NCI-H2081 treated with DMSO at 0.1 percent for 48 hours (cell line): ENCODE results near the gene SLC38A3.
A peak's percentile ranks its signal among the peaks of the same experiment; 100 is the strongest.
"Not testable (repeated sequence)": the region's sequence is repeated elsewhere in the genome, so short reads cannot be mapped to it uniquely, and the experiment has no call there.

Experiments used
- DNase-seq: peaks from one replicate; lab custom pipeline; 2025; lab: John Stamatoyannopoulos, UW

SLC38A3 gene

DNA sequence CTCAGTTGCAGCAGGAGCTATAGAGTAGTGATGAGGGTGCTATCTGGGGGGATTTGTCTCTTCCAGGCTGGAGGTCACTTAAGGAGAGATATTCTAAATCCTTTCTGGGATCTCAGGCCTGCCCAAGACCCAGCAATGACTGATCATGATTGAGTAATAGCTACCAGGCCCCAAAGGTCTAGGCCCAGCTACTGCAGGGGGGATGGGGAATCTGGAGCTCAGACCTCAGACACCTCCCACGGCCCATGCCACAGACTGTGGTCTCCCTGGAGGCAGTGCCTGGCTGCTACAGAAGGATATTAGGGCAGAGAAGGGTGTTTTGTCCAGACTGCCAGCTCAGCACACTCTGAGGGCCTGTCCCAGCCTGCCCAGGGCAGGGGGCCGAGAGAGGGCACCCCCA, 6.9 kb downstream of the SLC38A3 start:
- no peak for DNase-seq

DNA sequence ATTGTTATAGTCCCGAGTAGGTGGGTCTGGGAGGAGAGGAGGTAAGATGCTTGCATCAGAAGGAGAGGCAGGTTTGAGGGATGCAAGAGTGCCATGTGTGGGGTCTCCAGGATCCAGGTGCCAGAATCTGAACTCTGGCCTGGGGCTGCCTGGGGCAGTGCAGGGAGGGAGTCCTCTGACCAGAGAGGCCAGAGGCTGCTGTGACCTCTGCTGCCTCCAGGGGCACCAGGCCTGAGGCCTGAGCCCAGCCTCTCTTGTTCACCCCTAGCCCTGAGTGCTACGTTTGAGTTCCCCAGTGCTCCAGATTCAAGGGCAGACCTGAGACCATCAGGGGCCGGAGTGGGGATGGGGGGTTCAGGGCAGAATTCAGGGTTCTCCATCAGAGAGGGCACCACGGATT, 7.4 kb downstream of the SLC38A3 start:
- DNase-seq = no peak

DNA sequence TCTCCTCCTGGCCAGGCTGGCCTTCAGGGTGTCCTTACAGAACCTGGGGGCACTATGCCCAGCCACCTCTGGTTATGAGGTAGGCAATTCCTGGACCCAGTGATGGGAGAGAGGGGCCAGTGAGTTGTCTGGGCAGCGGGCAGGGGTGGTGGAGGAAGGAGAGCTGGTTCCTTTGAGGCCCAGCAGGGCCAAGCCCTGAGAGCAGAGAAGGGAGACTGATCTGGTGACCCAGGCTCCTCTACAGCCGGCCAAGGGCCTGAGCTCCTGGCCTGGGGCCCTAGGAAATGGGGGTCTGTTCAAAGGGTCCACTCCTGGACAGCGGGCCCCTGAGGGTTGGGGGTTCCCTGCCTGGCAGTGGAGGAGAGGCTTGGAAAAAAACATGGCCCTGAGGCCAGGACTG, 7.9 kb downstream of the SLC38A3 start:
- DNase-seq = no peak

DNA sequence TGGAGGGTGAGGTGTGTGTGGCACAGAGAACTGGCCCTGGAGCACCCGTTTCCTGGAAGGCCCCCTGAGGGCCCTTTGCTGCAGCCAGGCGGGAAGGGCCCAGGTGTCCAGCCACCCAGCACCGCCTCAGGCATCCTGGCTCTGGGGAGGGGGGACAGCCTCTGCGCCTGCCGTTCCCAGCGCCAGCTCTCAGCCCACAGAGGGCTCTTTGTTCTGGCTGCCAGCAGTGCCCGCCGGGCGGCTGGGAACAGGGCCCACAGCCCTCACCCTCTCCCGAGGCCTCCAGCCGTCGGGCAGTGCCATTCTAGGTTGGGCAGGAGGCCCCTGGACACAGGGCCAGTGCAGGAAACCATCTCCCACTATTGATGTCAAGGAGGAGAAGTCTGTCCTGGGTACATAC, 8.3 kb downstream of the SLC38A3 start:
- no peak for DNase-seq

DNA sequence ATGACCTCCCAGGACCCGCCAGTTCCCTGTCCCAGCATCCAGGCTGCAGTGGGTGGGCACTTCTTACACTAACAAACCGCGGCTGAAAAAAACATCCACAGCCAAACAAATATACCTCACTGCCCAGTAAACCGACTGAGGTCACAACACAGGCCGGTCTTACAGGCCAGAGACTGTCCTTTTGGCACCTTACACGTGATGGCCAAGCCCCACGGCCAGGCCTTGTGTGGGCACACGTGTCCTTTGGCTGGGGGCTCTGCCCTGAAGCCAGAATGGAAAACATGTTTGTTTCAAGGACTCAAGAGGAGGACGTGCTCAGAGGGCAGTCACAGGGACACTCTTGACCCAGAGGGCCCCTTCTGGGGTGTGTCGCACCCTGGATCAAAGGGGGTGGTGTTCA, 9.8 kb downstream of the SLC38A3 start:
- DNase-seq = no peak

DNA sequence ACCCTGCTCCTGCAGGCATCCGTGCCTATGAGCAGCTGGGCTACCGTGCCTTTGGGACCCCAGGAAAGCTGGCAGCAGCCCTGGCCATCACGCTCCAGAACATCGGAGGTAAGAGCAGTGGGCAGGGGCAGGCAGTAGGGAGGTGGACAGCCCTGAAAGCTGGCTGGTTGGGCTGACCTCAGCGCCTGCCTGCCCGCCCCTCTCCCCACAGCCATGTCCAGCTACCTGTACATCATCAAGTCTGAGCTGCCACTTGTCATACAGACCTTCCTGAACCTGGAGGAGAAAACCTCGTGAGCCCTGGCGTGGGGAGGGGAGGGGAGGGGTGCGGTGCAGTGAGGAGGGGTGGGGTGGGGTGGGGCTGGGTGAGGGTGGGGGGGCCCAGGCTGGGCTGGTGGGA, 10.5 kb downstream of the SLC38A3 start:
- DNase-seq = no peak

DNA sequence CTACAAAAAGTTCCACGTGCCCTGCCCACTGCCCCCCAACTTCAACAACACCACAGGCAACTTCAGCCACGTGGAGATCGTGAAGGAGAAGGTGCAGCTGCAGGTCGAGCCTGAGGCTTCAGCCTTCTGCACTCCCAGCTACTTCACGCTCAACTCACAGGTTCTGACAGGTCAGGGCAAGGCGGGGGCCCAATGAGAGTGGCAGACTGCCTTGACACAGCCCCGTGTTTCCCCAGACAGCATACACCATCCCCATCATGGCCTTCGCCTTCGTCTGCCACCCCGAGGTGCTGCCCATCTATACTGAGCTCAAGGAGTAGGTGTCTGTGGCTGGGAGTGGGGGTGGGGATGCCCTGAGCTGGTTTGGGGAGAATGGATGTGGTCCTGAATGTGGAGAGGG, 12.6 kb downstream of the SLC38A3 start:
- DNase-seq = no peak

DNA sequence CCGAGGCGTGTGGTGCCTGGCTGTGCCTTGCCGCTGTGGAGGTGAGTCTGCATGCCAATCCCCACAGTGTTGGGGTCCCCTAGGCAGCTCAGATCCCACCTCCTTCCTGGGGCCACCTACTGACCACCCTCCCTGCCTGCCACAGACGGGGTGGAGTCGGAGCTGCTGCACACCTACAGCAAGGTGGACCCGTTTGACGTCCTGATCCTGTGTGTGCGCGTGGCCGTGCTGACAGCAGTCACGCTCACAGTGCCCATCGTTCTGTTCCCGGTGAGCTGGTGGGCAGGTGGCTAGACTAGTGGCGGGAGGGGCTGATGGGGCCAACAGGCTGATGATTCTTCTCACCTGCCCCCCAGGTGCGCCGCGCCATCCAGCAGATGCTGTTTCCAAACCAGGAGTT, 13.4 kb downstream of the SLC38A3 start:
- no peak for DNase-seq

DNA sequence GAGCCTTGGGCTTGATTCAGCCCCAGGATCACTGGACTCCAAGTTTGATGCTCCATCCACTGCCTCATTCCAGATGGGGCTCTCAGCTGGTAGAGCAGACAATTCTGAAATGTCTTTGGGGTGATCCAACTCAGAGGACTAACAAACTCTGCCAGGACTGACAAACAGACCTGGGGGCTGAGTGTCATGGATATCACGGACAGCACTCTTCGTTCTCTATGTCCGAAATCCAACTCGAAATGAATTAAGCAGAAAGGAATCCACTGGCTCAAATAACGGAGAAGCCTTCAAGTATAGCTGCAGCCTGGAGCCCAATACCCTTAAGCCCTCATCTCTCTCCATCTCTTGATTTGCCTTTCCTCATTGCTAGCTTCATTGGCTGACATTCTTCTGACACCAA, 14.2 kb downstream of the SLC38A3 start:
- no peak for DNase-seq

DNA sequence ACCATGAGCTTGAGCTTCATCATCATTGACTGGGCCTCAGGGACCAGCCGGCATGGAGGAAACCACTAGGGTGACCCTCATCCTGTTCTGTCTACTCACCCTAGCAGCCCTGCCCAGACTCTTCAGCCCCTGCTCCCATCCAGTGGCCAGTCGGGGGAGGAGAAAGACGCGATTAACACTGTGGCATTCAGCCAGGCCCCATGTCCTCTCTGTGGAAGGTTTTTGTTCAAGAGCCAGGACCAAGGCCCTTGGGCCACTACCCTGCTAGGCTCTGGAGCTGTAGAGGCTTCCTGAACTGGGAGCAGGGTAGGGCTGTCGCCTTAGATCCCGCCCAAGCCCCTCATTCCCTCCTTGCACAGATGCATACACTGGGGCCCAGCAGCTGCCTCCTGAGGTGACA, 15.0 kb downstream of the SLC38A3 start:
- DNase-seq = no peak

DNA sequence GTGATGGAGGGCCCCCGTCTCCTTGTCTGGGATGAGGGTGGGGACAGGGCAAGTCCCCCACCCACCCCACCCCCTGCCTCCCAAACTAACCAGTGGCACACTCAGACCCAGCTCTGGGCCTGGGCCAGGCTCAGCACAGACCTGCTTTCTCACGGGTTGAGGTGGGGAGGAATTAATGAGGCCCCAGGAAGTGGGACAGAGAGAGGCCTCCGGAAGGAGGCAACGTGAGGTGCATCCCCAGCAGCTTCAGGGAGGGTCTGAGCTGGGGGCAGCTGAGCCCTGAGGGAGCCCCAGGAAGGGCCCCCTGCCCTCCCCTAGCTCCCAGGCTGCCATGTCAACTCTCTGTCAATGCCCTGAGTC, 16.0 kb downstream of the SLC38A3 start:
- no peak for DNase-seq

DNA sequence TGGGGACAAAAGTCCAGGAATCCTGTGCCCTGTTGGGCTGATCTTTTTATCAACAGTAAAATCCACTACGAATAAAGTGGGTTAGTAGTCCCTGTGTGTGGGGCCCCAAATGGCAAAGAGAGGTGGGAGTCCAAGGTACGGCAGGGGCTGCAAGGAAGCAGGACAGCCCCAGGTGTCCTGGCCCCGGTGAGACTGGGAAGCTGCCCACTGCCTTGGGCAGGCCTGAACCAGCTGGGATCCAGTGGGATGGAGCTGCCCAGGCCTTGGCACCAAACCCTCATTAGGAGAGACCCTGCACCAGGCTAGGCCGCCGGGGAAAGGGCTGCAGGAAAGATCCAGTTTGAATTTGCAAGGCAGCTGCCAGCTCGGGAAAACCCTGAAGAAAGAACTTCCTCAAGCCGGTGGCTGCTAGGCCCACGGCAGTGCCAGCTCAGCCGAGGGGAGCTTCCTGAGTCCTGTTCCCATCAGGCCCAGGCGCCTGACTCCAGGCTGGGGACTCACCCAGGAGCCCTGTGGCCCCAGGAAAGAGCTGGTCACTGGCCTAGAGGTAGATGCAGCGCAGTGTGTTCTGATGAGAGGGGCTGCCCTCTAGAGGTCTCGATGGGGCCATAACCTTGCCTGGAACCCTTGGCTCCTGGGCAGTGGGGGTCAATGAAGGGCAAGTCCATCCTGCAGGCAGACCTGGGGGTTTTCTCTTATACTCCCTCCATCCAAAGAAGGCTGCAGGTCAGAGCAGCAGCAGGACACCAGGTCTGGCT, 16.5 kb downstream of the SLC38A3 start:
- no peak for DNase-seq

DNA sequence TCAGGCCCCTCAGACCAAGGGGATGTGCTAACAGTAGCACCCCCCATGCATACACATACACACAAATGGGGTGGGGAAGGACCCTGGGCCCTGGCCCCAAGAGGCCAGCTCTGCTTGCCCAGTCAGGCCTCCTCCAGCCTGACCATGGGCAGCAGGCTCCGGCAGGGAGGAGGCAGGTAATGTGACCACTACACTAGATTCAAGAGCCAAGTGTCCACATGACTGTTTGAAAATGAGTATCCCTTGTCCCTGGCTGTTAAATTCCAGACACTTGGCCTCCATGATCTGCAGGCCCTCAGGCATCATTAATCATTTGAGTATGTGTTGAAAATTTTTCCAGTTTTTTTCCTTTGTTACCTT, 17.1 kb downstream of the SLC38A3 start:
- no peak for DNase-seq

DNA sequence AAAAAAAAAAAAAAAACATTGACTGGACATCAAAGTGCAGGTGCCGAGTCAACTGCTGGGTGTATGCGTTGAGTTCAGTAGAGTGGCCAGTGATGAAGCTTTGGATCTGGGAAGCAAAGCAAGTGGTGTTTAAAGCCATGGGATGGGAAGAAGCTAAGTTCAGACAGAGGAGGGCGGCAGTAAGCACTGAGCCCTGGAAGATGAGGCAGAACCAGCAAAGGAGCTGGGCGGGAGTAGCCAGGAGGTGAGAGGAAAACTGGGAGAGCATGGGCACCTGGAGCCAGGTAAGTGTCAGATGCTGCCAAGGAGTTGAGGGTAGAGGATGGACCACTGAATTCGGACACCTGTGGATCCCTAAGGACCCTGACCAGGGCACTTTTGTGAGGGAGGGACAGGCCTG, 19.6 kb downstream of the SLC38A3 start:
- no peak for DNase-seq

DNA sequence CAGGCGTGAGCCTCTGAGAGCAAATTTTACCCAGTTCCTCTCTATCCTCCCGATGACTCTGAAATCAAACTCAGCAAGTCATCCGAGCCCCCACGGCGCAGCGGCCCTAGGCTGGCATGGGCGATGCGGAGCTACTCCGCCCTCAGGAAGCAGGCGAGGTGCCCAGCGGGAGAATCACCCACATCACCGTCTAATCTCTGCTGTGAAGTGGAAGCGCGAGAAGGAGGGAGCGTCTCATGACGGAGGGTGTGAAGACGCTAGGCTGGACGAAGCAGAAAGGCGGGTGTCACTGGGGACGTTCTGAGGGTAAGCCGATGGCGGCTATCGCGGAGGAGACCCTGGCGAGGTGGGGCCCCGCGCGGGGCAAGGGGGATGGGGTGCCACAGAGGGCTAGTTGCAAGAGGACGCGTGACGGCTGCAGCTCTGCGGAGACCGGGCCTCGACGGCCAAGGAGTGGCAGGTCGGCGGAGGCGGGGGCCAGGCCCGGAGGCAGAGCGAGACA, 21.9 kb downstream of the SLC38A3 start:
- no peak for DNase-seq

DNA sequence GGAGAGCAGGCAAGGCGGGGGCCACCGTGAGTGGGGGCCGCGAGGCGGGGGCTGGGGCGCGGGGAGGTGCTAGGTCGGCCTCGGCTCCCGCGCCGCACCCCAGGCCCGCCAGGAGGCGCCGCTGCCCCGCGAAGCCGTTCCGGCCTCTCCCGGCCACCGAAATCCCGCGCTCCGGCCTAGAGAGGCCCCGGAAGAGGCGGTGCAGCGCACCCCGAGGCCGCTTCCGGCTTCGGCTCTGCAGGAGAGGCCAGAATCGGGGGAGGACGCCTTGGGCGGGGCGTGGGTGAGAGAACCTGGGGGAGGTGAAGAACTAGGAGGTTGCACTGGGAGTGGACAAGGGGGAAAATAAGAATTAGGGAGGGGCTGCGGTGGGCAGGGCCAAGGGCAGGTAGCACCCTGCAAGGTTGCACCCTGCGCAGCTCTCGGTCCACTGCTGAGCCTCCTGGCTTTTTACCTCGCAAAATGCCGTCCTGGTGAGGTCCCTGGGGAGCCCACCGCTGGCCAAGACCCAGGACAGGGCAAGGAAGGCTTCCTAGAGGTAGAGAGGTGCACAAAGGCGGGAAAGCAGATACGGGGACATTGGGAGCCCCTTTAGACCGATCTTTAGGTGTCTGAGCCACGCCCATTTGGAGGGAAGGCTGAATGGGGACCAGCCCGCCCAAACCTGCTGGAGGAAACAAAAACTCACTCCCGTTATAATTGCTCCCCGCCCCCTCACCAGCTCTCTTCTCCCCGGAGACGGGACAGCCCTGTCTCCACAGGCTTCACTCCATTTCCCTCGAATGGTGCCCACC, 22.5 kb downstream of the SLC38A3 start:
- peak; percentile 59 for DNase-seq

DNA sequence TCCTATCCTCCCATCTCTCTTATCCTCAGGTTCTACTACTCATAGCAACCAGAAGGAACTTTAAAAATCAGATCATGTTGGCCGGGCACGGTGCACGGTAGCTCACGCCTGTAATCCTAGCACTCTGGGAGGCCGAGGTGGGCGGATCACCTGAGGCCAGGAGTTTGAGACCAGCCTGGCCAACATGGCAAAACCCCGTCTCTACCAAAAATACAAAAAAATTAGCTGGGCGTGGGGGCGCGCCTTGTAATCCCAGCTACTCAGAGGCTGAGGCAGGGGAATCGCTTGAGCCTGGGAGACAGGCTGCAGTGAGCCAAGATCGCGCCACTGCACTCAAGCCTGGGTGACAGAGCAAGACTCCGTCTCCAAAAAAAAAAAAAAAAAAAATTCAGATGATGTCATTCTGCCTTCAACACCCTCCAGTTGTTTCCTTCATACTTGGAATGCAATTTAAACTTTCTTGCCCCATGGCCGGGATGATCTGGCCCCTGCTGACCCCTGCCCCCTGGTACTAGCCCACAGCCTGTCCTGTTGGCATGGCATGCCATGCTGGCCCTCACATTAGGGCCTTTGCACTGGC, 23.2 kb downstream of the SLC38A3 start:
- not testable (repeated sequence) for DNase-seq

DNA sequence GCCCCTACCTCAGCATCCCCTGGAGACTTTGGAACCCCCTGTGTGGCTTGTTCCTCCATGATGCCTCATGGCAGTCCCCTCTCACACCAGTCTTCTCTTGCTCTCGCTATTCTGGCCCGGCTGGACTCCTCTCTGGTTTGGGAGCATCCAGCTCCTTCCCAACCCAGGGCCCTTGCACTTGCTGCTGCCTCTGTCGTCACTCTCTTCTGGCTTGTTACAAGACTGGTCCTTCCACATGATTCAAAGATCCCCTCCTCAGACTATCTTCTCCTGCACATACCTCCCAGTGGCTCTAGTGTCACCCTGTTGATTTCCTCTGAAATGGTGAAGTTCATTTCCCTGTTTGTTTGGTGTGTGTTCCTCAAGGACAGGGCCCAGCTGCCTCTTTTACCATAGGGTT, 24.4 kb downstream of the SLC38A3 start:
- DNase-seq = no peak

DNA sequence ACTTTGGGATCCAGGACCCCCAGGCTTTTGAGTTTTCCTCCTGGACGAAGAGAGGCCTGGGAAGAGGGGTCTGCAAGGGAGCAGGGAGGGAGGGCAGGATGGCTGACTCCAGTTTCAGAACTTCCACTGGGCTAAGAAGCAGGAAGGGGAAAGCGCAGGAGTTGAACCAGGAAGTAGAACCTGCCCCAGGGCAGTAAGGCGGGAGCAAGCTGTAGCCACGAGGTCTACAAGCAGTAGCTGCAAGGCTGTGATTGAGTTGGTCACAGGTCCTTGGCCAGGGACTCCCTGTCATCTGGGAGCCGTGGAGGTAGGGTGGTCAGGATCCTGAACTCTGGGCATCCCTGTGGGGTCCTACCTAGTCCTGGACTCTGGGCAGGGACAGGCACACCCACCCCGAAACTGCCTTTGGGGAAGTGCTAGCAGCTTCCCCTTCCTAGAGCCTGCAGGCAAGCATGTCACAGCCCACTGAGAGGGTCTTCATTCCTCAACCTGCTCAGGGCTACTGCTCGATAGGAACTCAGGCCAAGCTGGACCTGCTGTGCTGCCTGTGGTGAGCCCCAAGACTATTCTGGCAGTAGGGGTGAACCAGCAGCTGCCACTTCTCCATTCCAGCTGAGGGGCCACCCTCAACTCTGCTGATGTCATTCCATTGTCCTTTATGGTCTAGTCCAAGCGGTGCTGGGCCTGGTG, 25.2 kb downstream of the SLC38A3 start:
- DNase-seq = no peak

DNA sequence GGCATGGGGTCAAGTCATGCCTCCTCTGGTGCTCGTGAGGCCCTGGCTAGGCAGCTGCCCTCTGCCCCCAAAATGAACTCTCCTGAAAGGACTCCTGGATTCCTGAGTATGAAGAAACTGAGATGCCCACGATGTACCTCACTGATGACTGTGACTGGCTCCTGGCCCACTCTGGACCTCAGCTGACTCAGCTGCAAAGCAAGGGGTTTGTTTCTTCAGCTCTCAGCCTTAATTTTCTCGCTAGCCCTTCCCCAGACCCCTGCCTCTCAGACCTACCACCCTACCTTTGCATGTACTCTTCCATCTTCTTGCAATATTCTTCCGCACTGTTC, 25.7 kb downstream of the SLC38A3 start:
- DNase-seq = no peak

DNA sequence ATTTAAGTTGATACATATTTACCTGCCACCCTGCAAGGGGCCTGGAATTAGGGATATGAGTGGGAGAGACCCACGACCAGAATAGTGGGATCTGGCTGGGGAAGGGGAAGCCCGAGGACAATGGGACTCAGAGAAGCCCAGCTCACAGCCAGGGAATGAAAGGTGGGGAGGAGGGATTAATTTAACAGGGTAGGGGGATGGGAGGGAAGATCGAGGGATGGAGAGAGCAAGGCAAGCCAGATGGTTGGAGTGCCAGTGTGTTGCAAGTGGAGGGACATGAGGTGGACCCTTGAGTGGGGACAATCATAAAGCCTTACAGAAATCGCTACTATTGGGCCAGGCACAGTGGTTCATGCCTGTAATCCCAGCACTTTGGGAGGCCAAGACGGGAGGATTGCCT, 26.5 kb downstream of the SLC38A3 start:
- no peak for DNase-seq

DNA sequence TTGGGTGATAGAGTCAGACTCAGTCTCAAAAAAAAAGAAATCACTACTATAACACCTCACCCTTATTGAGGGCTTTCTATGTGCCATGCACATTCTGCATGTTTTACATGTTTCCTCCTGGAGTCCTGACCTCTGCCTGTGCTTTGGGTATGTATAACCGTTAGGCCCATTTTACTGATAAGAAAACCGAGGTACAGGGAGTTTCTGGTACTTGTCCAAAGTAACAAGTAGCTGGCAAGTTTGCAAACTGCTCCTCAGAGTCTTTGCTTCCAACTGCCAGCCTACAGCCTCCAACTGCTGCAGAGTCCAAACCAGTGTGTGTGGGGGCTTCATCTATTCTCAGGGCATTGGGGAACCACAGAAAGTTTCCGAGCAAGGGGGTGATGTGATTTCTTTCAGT, 27.2 kb downstream of the SLC38A3 start:
- no peak for DNase-seq

DNA sequence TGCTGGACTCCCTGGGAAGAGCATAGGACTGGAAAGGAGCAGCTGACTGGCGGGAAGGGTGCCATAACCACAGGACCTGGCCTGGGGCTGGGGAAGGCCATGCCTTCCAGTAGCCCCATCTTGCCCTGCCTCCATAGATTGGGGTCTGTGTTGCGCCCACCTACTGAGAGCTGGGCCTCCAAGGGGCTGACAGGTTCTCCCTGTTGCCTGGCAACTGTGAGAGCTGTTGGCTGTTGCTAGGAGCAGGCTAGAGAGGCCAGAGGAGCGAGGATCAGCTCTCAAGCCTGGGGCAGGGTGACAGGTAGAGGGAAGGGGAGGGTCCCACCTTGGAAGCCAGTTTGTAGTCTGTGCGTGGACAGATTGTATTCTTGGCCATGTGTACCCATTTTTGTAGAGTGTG, 28.1 kb downstream of the SLC38A3 start:
- no peak for DNase-seq
